HepG2 (cell line): ENCODE measurements around the gene WSB1. TPM values are rescaled to one million over a fixed set of nuclear protein-coding genes. Genes with fewer than 3 reads are reported as not detected.

Experiments used
- BHLHE40 ChIP-seq: IDR thresholded peaks from 2 replicates; pipeline ENCODE4 v1.6.1; 2011; ENCODE audit warnings: low read length, improper control_type of control experiment
- CEBPG ChIP-seq: IDR thresholded peaks from 2 replicates; pipeline ENCODE4 v1.6.1; 2016
- FOXA1 ChIP-seq, 2 experiments: fragments of 450-650 bp in 1 of 2; sonication (generic) in 1 of 2; formaldehyde crosslinking in 1 of 2; IDR thresholded peaks; 2 replicates each; pipeline versions ENCODE4 v1.4.0 to v1.6.1; 2016 to 2020; ENCODE audit warnings: missing genetic modification reagents in 1 of 2
- FOXO1 ChIP-seq: sonication (generic); formaldehyde crosslinking; IDR thresholded peaks from 2 replicates; pipeline ENCODE4 v1.4.0; 2020; ENCODE audit warnings: missing genetic modification reagents
- HNF1B ChIP-seq: sonication (generic); formaldehyde crosslinking; IDR thresholded peaks from 2 replicates; pipeline ENCODE4 v1.5.1; 2020; ENCODE audit warnings: mild to moderate bottlenecking, moderate library complexity, missing genetic modification reagents
- JUN ChIP-seq: sonication (generic); formaldehyde crosslinking; IDR thresholded peaks from 2 replicates; pipeline ENCODE4 v1.4.0; 2020; ENCODE audit warnings: mild to moderate bottlenecking, missing genetic modification reagents
- MAFK ChIP-seq, 2 experiments: IDR thresholded peaks in 1 of 2; conservative IDR thresholded peaks in 1 of 2; 2 replicates each; pipeline ENCODE4 v1.6.1; 2011; ENCODE audit warnings: improper control_type of control experiment in 2 of 2, low read length in 2 of 2
- MAX ChIP-seq: IDR thresholded peaks from 2 replicates; pipeline ENCODE4 v1.6.1; 2012; ENCODE audit warnings: inconsistent platforms
- PATZ1 ChIP-seq: sonication (generic); formaldehyde crosslinking; IDR thresholded peaks from 2 replicates; pipeline ENCODE4 v1.4.0; 2020; ENCODE audit warnings: missing genetic modification reagents
- SP1 ChIP-seq, 2 experiments: fragments of 450-650 bp in 1 of 2; sonication (generic) in 1 of 2; formaldehyde crosslinking in 1 of 2; IDR thresholded peaks; 2 replicates each; pipeline versions ENCODE4 v1.4.0 to v1.6.1; 2016 to 2020; ENCODE audit warnings: missing genetic modification reagents in 1 of 2
- SP5 ChIP-seq: IDR thresholded peaks from 2 replicates; pipeline ENCODE4 v1.6.1; 2016; ENCODE audit warnings: low read depth, borderline replicate concordance
- TGIF2 ChIP-seq: IDR thresholded peaks from 2 replicates; pipeline ENCODE4 v1.6.1; 2016; ENCODE audit warnings: control low read depth, missing compliant biosample characterization
- ZMYM2 ChIP-seq: sonication (generic); formaldehyde crosslinking; IDR thresholded peaks from 2 replicates; pipeline ENCODE4 v1.8.0; 2022; ENCODE audit warnings: mild to moderate bottlenecking, missing genetic modification reagents
- ZNF331 ChIP-seq: sonication (generic); formaldehyde crosslinking; IDR thresholded peaks from 2 replicates; pipeline ENCODE4 v1.4.0; 2020; ENCODE audit warnings: missing genetic modification reagents
- ZNF407 ChIP-seq: sonication (generic); formaldehyde crosslinking; IDR thresholded peaks from one replicate; pipeline ENCODE4 v1.5.1; 2020; ENCODE audit warnings: mild to moderate bottlenecking, missing genetic modification reagents; ENCODE audit errors: not compliant biosample characterization
- ZNF775 ChIP-seq: sonication (generic); formaldehyde crosslinking; IDR thresholded peaks from 2 replicates; pipeline ENCODE4 v1.4.0; 2020; ENCODE audit warnings: missing genetic modification reagents, mild to moderate bottlenecking, moderate library complexity, borderline replicate concordance
- polyA plus RNA-seq, 8 experiments: library from polyadenylated mRNA; depleted of rRNA in 3 of 8; stranded (reverse) in 7 of 8; unstranded in 1 of 8; fragments of >200 nt; fragmentation: Illumina TruSeq in 4 of 8; extraction: Trizol in 4 of 8; gene quantifications; 2 replicates each; pipeline versions ENCODE4 v1.2.1 to v1.2.3, GENCODE V29; 2011 to 2016; ENCODE audit warnings: low read depth in 4 of 8, missing spikeins in 1 of 8, mixed read lengths in 1 of 8; ENCODE audit not compliant: insufficient read depth in 1 of 8
- total RNA-seq, 5 experiments: library from RNA; depleted of rRNA; stranded (reverse); fragments of >200 nt; fragmentation: Illumina TruSeq; extraction: Trizol; gene quantifications; 2 replicates each; pipeline ENCODE4 v1.2.3, GENCODE V29; 2016; ENCODE audit warnings: low read depth in 1 of 5

WSB1 gene
- total and polyA plus RNA-seq, 2 of the 13 experiments (the other 11 are each of a cell fraction or from before 2014, with no cell fraction given): 81.3 to 294 TPM

GRCh38 chr17:27247071-27247957, 46.6 kb upstream of the WSB1 start (continued):
- no peak for TF ChIP-seq ZNF407 (CRISPR knock-in tag)
- peak; percentile 27; the same call in 1 of the 2 replicates for TF ChIP-seq PATZ1 (CRISPR knock-in tag)
- 0 out of 2 replicates have a peak, but pooled peaks have one; percentile 37 for TF ChIP-seq TGIF2
- no peak for TF ChIP-seq ZMYM2
- no peak for TF ChIP-seq JUN
- TF ChIP-seq MAFK (conservative IDR thresholded peaks at IDR 0.05 in 1 of 2, IDR thresholded peaks at IDR 0.05 in 1 of 2; ENCODE audit: low read length in 2 of 2): no peak
- 0 out of 2 replicates have a peak, but pooled peaks have one; percentile 32 for TF ChIP-seq BHLHE40
- TF ChIP-seq FOXO1 (CRISPR knock-in tag): peak; percentile 85
- TF ChIP-seq SP5 (CRISPR knock-in tag): 0 out of 2 replicates have a peak, but pooled peaks have one; percentile 20
- TF ChIP-seq ZNF775 (CRISPR knock-in tag): no peak
- TF ChIP-seq SP1 (IDR thresholded peaks at IDR 0.05): no peak
- no peak for TF ChIP-seq SP1 (CRISPR knock-in tag; IDR thresholded peaks at IDR 0.05)
- TF ChIP-seq HNF1B: peak; percentile 46; the same call in 1 of the 2 replicates
- TF ChIP-seq CEBPG (CRISPR knock-in tag): 0 out of 2 replicates have a peak, but pooled peaks have one; percentile 27
- TF ChIP-seq ZNF331 (CRISPR knock-in tag): peak; percentile 27; the same call in 1 of the 2 replicates
- TF ChIP-seq MAX: no peak; the same call in 1 of the 2 replicates
- no peak for TF ChIP-seq FOXA1 (IDR thresholded peaks at IDR 0.05)
- TF ChIP-seq FOXA1 (CRISPR knock-in tag; IDR thresholded peaks at IDR 0.05): peak; percentile 91
